Panc1 (cell line): Measurements from ENCODE around the gene ANKRD23.

ENCODE experiments used
- CTCF ChIP-seq: fragments of 450-650 bp; IDR thresholded peaks from 2 replicates; pipeline ENCODE4 v1.5.1; 2017; ENCODE audit warnings: mild to moderate bottlenecking
- SIN3A ChIP-seq: IDR thresholded peaks from 2 replicates; pipeline ENCODE4 v1.6.1; 2012; ENCODE audit warnings: low read depth, mild to moderate bottlenecking, low read length, moderate library complexity, borderline replicate concordance; ENCODE audit not compliant: insufficient read depth
- TCF7L2 ChIP-seq: IDR thresholded peaks from 2 replicates; pipeline ENCODE4 v1.6.1; 2011; ENCODE audit warnings: mild to moderate bottlenecking, low read depth, low read length, inconsistent platforms

DNA sequence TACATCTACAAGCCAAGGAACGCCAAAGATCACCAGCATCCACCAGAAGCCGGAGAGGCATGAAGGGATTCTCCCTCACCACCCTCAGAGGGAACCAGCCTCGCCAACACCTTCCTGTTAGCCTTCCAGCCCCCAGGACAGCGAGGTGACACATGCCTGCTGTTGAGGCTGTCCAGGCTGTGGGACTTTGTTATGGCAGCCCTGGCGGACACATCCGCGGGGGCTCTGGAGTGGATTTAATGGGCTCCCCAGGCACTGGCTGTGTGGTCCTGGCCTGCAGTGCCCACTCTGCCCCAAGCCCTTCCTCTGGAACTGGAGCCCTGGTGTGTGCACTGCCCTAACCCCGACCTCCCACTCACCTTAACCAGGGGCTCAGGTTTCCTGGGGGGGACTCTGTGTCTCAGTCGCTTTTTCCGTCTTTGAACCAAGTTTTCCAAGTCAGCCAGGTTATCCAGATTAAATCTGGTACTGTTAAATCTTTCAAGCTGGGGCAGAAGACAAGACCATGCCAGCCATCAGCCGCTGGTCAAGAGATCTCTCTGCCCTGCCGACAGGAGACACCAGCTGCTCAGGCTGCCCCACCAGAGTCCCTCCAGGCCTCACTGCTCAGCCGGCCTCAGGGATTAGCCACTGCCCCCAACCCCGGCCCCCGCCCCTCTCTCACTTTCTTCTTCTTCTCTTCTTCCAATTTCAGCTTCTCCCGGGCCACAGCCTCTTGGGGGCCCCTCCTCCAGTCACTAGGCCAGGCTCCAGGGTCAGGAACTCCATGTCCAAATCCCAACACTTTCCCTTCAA, 1.9 kb downstream of the ANKRD23 start:
- TF ChIP-seq CTCF: no peak
- TF ChIP-seq TCF7L2: no peak
- no peak for TF ChIP-seq SIN3A
